Measurements from ENCODE around the gene HDGFL2. TPM values are rescaled to one million over a fixed set of nuclear protein-coding genes. Genes with fewer than 3 reads are reported as not detected.

Gene HDGFL2
- total RNA-seq, 2 donors from 2014 or later = 40.8 to 61.8 TPM

GRCh38 chr19:4495471-4495870 is 23.4 kb downstream of the HDGFL2 start:
- no peaks in the 10 kb centered on the region for H3K27me3 ChIP-seq (replicated peaks; ENCODE audit: insufficient read depth)
- H3K36me3 ChIP-seq = peaks cover 15 to 36% of the 10 kb centered on the region in 2 donors
- TF ChIP-seq POLR2A (IDR thresholded peaks at IDR 0.05) (no peak), CTCF (IDR thresholded peaks at IDR 0.05) (peak in 2 of 4 experiments; percentile 13 to 44)
- WGBS = 71% methylated on average over 12 of the region's 12 CpGs
- no peak for DNase-seq (ENCODE audit: low spot score)
- no peaks in the 10 kb centered on the region for H3K4me1 ChIP-seq (replicated peaks)
- H3K9me3 ChIP-seq = no peaks in the 10 kb centered on the region
- intact Hi-C loops (cut with DNase I) = no loop called here
- no peak overlapping the region for H3K27ac ChIP-seq
- no peak overlapping the region for H3K4me3 ChIP-seq

- no peak overlapping the region for H3K27ac ChIP-seq
- 86% methylated on average over 18 of the region's 18 CpGs for WGBS
- H3K9me3 ChIP-seq = no peaks in the 10 kb centered on the region
- no peaks in the 10 kb centered on the region for H3K4me1 ChIP-seq (replicated peaks)
- DNase-seq (ENCODE audit: low spot score) = no peak
- no peak for TF ChIP-seq POLR2AphosphoS5 (IDR thresholded peaks at IDR 0.05)
- TF ChIP-seq CTCF (IDR thresholded peaks at IDR 0.05) = no peak
- no peak for TF ChIP-seq POLR2A (IDR thresholded peaks at IDR 0.05)
- intact Hi-C loops (cut with DNase I) = no loop called here
- no peak overlapping the region for H3K4me3 ChIP-seq
- H3K27me3 ChIP-seq (replicated peaks; ENCODE audit: insufficient read depth) = no peaks in the 10 kb centered on the region
- H3K36me3 ChIP-seq = peaks cover 15 to 34% of the 10 kb centered on the region in 2 donors
Observed at GRCh38 chr19:4496304-4496703, 24.2 kb downstream of the HDGFL2 start.

- intact Hi-C loops (cut with DNase I) = no loop called here
- 91% methylated on average over 25 of the region's 25 CpGs for WGBS
- Histone ChIP-seq H3K4me1 (replicated peaks) (no peaks in the 10 kb centered on the region), H3K36me3 (peaks cover 8 to 31% of the 10 kb centered on the region in 2 donors), H3K27me3 (replicated peaks; ENCODE audit: insufficient read depth) (no peaks in the 10 kb centered on the region), H3K9me3 (no peaks in the 10 kb centered on the region), H3K27ac (no peak overlapping the region), H3K4me3 (no peak overlapping the region)
- DNase-seq (ENCODE audit: low spot score) = no peak
- TF ChIP-seq POLR2A (IDR thresholded peaks at IDR 0.05) (no peak), POLR2AphosphoS5 (IDR thresholded peaks at IDR 0.05) (no peak), CTCF (IDR thresholded peaks at IDR 0.05) (no peak)
Observed at GRCh38 chr19:4497770-4498389, 25.8 kb downstream of the HDGFL2 start.

- intact Hi-C loops (cut with DNase I) = no loop called here
- H3K4me3 ChIP-seq = no peak overlapping the region
- no peak overlapping the region for H3K27ac ChIP-seq
- no peaks in the 10 kb centered on the region for H3K27me3 ChIP-seq (replicated peaks; ENCODE audit: insufficient read depth)
- TF ChIP-seq POLR2A (IDR thresholded peaks at IDR 0.05) = no peak
- no peak for TF ChIP-seq POLR2AphosphoS5 (IDR thresholded peaks at IDR 0.05)
- TF ChIP-seq CTCF (IDR thresholded peaks at IDR 0.05) = no peak
- H3K4me1 ChIP-seq (replicated peaks) = no peaks in the 10 kb centered on the region
- H3K9me3 ChIP-seq = no peaks in the 10 kb centered on the region
- H3K36me3 ChIP-seq = peaks cover 8 to 29% of the 10 kb centered on the region in 2 donors
- DNase-seq (ENCODE audit: low spot score) = no peak
- 92% methylated on average over 12 of the region's 12 CpGs for WGBS
Observed at GRCh38 chr19:4498694-4499093, 26.6 kb downstream of the HDGFL2 start.

GRCh38 chr19:4499318-4499717 is 27.2 kb downstream of the HDGFL2 start:
- DNase-seq (ENCODE audit: low spot score) = no peak
- Histone ChIP-seq H3K27ac (no peak overlapping the region), H3K4me1 (replicated peaks) (no peaks in the 10 kb centered on the region), H3K36me3 (peaks cover 3 to 23% of the 10 kb centered on the region in 2 donors), H3K4me3 (no peak overlapping the region), H3K9me3 (no peaks in the 10 kb centered on the region), H3K27me3 (replicated peaks; ENCODE audit: insufficient read depth) (no peaks in the 10 kb centered on the region)
- intact Hi-C loops (cut with DNase I) = no loop called here
- 92% methylated on average over 23 of the region's 23 CpGs for WGBS
- TF ChIP-seq POLR2A (IDR thresholded peaks at IDR 0.05) = no peak

Measured in prostate gland (tissue), 2 donors.